Fibroblast of skin of right biceps (primary cell): ENCODE results near the gene NFATC4.

ENCODE experiments used
- DNase-seq: peaks from one replicate; pipeline ENCODE4 v3.0.0-alpha.2; 2013

NFATC4 gene

DNA sequence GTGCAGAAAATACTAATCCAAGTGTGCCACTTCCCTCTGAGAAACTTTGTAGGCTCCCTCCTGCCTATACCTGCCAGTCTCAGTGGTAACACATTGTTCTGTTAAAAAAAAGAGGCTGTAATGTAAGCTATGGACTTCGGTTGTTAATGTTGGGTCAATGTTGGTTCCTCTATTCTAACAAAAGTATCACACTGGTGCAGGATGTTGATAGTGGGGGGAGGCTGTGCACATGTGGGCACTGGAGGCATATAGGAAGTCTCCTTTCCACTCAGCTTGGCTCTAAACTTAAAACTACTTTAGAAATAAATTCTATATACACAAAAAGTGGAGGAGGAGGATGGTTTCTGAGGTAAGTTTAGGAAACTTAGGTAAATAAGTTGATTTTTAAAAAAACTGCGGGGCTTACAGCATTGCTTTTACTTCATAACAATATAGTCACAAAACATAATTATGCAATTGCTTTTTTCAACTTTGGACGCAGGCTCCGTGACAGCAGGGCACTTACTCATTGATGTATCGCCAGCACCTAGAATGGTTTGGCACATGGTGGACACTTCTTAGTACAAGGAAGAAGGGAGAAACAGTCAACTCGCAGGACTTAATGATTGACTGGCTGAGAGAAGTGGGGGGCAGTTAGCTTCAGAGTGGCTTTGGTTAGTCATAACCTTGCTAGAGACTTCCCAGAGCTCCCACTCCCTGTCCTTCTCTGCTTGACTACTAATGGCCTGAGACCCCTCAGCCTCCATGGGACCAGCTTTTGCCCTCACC is 22.9 kb downstream of the NFATC4 start:
- DNase-seq = no peak

DNA sequence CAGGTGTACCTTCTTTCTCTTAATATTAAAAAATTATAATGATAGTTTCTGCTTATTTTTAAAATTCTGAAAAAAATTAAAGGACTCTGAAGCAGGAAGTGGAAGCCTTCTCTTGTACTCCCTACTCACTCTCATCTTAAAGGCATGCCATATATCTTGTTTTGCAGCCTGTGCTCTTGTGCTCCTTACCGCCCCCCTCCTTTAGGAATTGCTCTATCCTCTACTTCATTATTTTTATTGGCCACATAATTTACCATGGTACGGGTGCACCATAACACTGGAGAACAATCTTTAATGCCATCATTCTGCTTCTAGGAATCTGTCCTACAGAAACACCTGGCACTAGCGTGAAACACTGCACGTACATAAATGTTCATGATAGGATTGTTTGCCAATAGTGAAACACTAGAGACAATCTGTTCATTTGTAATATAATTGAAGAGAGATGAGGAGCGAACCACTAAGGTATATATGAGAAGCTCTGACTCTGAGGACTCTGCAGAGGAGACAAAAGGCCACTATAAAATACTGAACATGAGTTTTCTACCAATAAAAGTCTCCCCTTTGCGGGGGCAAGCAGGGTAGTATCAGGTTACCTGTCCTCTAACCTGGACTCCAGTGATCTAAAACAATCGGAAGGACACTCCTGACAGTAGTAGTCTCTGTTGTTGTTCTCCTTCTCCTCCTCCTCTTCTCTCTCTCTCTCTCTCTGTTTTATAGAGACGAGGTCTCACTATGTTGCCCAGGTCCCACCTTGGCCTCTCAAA is 24.5 kb downstream of the NFATC4 start:
- peak; percentile 67 for DNase-seq

DNA sequence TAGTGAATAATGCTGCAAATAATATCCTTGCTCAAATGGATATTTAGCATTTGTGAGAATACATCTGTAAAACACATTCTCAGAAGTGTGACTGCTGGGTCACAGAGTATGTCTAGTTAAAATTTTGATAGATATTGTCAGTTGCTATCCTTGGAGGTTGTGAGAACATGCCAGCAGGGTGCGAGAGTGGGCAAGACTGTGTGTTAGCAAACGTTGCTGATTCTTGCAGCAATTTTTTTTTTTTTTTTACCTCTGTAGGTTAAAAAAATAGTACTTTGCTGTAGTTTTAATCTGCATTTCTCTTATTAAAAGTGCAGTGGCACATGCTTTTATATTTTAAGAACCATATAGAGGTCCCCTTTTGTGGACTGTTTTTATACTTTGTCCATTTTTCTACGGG is 26.3 kb downstream of the NFATC4 start:
- DNase-seq = no peak

DNA sequence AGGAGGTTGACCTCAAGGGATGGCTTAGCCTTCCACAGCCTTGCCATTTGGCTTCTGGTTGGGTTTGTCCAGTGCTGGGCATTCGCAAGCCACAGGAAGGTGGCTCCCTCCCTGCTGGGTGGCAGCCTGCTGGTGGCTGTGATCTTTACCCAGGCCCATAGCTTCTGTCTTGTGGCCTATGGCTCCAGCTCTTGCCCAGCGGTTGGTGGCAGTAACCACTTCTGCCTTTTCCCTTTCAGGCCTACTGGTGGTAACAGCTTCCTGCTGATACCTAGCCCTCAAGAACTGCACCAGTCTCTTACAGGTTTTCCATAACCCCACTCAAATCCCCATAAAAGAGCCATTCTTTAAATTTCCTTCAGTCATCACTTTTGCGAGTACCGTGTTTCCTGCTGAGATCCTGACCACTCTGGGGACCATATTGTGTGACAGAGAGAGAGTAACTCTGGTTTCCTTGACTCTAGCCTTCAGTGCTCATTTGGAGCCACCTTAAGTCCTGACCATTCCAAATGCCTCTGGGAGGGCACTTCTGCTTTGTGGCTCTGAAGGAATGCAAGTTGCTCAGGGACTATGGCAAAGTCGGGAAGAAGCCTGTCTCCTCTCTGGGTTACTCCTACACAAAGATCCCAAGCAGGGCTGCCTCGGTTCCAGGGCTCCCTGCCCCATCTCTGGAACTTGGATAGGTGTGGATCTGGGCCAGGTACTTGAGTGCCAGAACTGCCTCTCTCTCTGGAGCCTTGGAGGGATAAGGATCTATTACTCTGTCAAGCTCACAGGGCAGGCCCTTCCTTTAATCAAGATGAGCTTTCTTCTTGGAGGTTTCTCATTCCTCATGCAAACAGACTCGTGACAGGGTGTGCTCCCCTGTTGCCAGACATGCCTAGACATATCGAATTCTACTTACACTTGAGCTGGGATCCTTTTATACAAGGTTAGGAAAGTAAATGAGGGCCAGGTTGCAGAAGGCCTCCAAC is 27.9 kb downstream of the NFATC4 start:
- DNase-seq = no peak

DNA sequence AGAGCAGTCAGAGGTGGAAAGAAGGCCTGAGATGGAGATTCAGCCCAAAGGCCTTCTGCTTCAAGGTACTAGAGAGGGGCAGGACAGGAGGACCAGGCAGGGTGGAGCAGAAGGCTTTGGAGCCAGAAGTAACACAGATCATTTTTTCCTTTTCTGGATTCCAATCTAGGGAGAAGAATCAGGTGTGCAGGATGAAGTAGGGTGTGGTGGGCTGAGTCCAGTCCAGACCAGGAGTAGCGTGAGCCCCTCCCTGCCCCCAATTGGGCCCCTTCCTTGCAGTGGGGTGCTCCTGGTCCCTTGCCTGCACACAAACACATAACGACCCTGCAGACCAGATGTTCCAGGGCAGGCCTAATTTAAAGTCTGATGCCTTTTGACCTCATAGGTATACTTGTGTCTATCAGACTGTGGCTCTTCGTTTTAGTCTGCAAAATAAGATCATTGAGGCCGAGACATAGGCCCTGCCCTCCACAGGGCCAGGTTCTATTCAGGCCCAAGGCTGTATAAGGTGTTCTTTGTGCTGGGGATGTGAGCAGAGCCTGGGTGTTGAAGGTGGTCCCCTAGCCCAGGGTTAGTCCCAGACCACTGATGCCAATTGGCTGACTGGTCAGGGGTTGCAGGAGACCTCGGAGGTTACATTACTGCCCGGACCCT is 29.8 kb downstream of the NFATC4 start:
- no peak for DNase-seq

DNA sequence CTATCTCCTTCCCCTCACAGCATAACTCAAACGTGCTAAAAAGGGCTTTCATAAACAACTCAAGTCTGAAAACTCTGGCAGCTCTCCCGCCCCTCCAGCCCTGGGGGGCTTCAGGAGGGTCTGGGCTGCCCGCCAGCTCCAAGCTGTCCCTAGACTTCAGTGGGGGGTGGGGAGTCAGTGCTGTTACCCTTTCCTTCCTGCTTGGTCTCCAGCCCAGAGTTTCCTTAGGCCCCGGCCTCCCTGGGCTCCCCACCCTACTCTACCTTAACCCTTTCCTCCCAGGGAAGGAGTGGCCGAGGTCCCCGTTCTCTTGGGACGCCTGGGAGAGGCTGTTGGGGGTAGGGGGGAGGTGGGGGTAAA is 30.3 kb downstream of the NFATC4 start:
- DNase-seq = peak; percentile 40

DNA sequence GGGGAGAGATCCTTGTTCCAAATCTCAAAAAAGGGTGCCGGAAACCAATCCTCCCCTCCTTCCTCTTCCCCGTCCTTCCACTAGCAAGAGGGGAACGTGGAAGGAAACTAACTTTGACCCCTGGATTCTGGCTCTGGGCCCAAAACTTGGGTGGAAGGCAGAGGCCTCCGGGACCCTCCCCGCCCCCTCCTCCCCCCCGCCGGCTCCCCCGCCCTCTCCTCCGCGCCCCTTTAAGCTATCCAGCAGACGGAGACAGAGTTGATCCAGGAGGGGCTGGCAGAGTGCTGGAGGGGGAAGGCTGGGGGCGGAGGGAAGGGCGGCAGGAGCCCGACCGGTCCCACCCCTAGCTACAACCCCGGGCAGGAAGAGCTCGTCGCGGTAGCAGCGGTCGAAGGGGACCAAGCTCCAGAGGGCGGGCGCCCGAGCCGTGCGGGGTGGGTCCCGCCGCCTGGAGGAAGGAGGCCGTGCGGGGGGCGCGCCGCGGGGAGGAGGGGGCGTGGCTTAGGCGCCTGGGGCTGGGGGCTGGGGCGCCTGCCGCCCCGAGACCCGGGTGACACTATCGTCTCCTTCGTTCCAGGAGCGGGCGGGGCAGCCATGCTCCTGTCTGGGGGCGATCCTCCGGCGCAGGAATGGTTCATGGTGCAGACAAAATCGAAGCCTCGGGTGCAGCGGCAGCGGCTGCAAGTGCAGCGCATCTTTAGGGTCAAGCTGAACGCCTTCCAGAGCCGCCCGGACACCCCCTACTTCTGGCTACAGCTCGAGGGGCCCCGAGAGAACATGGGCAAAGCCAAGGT is 30.9 kb downstream of the NFATC4 start, which contains the start of gene NYNRIN:
NYNRIN (plus strand) TSS at position 351 of the 794 bp plus-strand sequence; CDS start at position 595, 244 bp downstream.
- peak; percentile 63 for DNase-seq

DNA sequence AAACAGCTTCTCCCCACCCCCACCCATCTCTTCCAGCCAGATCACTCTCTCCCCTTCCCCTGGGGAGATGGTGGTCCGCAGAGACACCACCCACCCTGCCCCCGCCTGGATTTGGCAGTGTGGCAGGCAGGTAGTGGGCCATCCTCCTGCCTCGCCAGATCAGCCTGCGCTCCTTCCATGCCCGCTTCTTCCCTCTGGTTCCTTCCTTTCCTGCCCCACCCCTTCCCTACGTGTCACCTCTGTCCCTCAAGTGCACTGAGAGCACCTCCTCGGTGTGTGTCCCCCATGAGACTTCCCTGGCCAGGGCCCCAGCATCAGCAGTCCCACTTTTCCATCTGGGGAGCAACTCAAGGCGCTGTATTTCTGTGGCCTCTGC is 31.5 kb downstream of the NFATC4 start:
- DNase-seq = no peak

DNA sequence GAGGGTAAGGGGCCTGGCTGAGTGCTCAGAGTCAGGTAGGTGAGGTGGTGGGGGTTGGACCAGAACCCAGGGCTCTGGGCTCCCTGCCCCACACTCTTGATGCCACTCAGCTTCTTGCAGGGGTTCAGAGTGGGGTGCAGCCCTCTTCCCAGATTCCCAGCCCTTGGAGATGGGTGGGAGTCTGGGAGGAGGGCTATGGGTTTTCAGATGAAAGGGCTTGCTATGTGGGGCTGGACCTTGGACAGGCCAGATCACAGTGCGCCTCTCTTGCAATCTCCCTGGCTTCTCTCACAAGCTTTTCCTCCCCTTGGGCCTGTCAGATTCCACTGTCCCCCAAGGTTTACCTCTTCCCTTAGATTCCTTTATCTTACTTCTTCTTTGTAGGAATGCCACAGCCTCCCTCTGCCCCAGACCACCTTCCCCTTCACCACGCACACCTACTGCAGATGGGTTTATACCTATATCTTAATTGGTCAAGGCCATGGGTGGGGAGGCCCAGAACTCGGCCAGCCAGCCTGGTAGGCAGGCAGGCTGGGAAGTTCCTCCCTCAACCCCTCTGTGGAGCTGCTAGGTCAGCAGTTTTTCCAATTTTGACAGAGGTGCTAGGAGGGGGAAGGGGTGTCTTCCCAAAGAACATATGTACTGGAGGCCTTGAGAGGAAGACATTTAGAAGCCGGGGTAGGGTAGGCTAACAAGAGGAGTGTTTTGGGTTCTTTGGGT is 32.2 kb downstream of the NFATC4 start:
- no peak for DNase-seq

DNA sequence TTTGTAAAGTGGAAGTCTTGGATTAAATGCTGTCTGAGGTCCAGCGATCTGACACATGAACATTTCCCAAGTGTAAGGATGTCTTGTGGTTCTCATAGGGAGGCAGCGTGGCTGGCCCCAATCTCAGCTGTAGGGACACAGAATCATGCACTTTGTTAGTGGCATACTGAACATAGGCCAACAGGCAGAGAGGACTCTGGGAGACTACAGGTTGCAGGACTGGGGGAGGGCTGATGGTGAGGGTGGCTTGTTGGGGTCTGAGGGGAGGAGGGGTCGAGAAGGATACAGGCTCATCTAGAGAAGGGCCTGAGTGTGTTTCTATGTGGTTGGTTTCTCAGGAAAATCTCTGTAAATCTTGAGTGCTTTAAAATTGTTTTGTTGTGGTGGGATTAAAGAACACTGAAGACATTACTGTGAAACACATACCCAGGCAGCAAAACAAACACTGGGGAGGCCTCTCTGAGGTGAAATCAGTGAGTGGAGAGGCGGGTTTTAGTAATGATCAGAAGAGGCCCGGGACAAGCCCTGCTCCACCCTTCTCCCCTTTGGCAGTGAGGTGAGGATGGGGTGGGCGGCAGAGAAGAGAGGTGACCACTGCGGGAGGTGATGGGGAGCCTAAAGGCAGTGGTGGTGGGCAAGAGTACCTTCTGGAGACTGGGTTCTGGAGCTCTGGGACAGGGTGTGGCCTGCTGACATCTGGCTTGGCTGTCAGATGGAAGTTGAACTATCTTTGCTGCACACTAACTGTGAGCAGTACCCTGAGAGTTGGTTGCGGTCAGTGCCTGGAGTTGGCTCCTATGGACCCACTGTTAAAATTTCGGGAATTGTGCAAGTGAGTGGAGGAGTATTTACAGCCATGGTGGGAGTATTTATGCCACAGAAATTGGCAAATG is 34.1 kb downstream of the NFATC4 start:
- no peak for DNase-seq

DNA sequence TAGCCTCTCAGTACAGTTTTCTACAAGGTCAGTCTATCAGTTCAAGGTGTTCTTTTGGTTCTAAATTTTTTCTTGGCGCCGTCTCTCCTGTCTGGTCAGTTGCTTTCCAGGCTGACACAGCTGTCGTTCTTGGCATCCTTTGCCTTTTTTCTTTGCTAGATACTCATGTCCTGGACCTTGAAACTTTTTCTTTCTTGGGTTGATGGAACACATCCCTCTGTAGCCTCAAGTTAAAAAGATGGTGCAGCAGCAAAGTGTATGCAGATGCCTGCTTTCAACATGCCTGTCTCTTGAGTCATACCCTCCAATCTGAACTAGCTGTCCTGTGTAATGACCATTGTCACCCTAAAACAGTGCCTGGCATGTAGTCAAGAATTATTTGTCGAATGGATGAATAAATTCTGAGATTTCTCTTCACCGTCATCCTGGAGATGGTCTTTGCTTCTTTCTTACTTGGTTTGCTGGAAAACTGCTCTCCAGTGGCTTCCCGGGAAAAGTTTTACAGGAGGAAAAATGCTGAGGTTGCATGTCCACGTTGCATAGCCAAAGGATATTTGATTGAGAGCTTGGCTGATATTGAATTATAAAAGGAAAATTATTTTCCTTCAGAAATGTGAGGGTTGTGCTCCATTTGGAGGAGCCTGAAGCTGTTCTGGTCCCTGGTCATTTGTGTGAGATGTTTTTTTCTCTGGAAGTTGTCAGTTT is 35.5 kb downstream of the NFATC4 start:
- peak; percentile 52 for DNase-seq

DNA sequence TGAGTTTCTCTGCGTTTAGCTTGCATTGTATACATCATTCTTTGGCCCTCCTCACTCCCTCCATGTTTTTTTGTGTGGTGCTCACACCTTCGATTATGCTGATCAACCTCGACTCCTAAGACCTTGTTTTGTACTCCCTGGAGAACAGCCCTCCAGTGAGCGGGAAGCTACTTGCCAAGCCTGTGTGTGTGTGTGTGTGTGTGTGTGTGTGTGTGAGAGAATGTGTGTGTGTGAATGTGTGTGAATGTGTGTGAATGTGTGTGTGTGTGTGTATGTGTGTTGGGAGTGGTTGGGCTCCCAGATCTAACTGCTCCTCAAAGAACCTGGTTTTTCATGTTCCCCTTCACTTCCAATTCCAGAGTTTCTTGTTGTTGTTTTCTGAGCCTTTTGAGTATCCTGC is 36.8 kb downstream of the NFATC4 start:
- no peak for DNase-seq

DNA sequence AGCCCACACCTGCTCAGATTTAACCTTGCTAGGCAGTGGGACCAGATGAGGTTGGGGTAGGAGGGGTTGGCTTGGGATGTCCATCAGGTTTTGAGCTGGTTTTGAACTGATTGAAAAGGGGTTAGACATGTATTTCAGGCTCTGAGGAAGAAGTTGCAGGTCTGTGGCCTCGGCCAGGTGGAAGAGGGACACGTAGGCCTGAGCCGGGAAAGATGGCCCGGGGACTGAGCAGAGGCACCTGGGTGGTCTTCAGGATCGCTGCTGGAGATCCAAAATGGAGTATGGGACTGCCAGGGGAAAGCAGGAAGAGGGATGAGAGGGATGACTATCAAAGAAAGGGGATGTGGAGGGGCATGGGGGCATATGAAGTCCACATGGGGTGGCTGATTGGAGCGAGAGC is 38.4 kb downstream of the NFATC4 start:
- no peak for DNase-seq

DNA sequence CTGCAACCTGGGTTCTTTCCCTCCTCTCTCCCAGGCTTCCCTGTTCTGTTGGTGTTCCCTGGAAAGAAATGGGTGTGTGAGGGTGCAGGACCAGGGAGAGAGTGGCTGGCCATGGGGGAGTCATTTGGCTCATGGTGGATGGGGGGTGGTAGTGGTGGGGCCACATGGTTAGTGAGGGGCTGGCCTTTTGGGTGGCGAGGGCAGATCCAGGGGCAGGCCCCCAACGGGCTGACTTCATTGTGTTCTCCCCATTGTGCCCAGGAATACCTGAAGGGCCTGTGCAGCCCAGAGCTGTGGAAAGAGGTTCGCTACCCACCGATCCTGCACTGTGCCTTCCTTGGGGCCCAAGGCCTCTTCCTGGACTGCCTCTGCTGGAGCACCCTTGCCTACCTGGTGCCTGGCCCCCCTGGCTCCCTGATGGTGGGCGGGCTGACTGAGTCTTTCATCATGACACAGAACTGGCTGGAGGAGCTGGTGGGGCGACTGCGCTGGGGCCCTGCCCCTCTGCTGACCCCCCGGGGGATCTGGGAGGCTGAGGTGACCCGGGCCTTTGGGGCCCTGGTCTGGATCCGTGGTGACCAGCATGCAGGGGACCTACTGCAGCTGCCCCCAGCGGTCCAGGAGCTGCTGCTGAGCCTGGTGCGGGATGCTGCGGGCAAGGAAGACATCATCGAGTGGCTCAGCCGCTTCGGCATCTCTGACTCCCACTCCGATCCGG is 39.8 kb downstream of the NFATC4 start:
- no peak for DNase-seq

DNA sequence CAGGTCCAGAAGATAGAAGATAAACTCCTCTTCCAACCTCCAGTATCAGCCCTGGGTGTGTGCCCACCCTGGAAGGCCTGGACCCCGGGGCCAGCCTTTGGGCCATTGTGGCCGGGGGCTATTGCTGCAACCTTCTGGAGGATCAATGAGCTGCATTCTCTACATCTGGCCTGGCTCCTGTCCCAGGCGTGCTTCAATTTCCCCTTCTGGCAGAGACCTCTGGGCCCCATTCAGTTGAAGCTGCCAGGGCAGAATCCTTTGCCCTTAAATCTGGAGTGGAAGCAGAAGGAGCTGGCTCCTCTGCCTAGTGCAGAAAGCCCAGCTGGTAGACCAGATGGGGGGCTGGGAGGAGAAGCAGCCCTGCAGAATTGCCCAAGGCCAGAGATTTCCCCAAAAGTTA is 40.8 kb downstream of the NFATC4 start:
- DNase-seq = no peak

DNA sequence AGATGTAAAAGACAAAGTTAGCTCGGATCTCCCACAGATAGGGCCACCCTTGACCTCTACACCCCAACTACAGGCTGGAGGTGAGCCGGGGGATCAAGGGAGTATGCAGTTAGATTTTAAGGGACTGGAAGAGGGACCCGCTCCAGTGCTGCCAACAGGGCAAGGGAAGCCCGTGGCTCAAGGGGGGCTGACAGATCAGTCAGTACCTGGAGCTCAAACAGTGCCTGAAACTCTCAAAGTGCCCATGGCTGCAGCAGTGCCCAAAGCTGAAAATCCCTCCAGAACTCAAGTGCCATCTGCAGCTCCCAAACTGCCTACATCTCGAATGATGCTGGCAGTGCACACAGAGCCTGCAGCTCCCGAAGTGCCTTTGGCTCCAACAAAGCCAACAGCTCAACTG is 41.2 kb downstream of the NFATC4 start:
- no peak for DNase-seq

DNA sequence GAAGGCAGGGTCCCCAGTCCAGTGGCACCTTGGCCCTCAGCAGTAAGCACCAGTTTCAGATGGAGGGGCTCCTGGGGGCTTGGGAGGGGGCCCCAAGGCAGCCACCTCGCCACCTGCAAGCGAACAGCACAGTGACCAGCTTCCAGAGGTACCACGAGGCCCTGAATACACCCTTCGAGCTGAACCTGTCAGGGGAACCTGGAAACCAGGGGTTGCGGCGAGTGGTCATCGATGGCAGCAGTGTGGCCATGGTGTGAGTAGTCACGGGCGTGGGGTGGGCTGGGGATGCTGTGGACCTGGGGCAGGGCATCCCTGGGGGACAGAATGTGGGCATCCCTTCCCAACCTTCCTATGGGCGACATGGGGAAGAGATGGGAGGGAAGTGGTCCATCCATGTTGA is 42.0 kb downstream of the NFATC4 start:
- DNase-seq = no peak
